GM10248 (cell line): ENCODE measurements around the gene C5.
"Not testable (repeated sequence)": the region's sequence is repeated elsewhere in the genome, so short reads cannot be mapped to it uniquely, and the experiment has no call there.

Experiments used
- CTCF ChIA-PET: fragments of 300-600 bp; sonication (Branson Sonifier 250); formaldehyde crosslinking; extraction: SDS; loops from one replicate; lab custom pipeline; 2021; ENCODE audit warnings: antibody characterized with exemption; lab: Yijun Ruan, JAX
- POLR2A ChIA-PET: fragments of 350-650 bp; sonication (Branson Sonifier 250); formaldehyde crosslinking; extraction: SDS; loops from one replicate; lab custom pipeline; 2020; ENCODE audit warnings: antibody characterized with exemption; lab: Yijun Ruan, JAX
- DNase-seq: peaks from one replicate; pipeline ENCODE4 v3.0.0; 2012; ENCODE audit errors: extremely low spot score
- CTCF ChIP-seq: IDR thresholded peaks from 2 replicates; pipeline ENCODE4 v1.5.1; 2012; ENCODE audit warnings: mild to moderate bottlenecking, low read depth; ENCODE audit errors: extremely low read depth, missing control alignments, control extremely low read depth

The C5 gene

GRCh38 chr9:121050128-121050988 lies at the start of gene C5:
C5 (minus strand) TSS chr9:121050275; CDS start chr9:121050246, 29 bp downstream.
- no peak for DNase-seq
- CTCF ChIA-PET, result interaction anchor here (0.8 to 7.4 kb wide), 6 partner anchors 10 to 294 kb away, joined by 3 to 56 read pairs (median 4); no protein-coding TSS in a partner anchor
- no peak for TF ChIP-seq CTCF

GRCh38 chr9:121098567-121099198 lies 48.6 kb upstream of the C5 start:
- ChIA-PET CTCF (interaction anchor here (0.9 to 1.5 kb wide), 2 partner anchors 17 to 71 kb away, joined by 3 read pairs; no protein-coding TSS in a partner anchor), POLR2A (no interaction called here)
- peak; percentile 23 for DNase-seq
- TF ChIP-seq CTCF, result no peak

More at GRCh38 chr9:121050128-121050988, at the start of gene C5:
- POLR2A ChIA-PET, result no interaction called here

DNA sequence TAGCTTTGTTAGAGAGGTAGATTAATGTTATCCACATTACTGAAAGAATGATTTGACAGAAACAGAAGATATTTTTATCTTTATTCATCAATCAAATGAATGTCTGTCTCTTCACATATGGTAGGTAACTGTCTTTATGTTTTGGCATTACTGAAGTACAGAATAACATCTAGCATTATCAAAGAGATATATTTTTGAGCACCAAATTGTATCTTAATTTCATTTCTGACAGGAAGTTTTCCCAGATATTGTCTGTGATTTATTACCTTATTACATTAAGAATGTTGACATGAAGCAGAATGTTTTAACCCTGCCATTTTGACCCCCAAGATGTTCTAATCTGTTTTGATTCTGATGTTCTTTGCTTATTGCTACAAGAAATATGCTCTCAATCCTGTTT lies 45.0 kb upstream of the C5 start:
- CTCF ChIA-PET, result interaction anchor here (0.8 to 2.0 kb wide), 4 partner anchors 8 to 26 kb away, joined by 3 to 4 read pairs (median 3); no protein-coding TSS in a partner anchor
- no peak for DNase-seq
- POLR2A ChIA-PET, result no interaction called here
- TF ChIP-seq CTCF, result no peak

DNA sequence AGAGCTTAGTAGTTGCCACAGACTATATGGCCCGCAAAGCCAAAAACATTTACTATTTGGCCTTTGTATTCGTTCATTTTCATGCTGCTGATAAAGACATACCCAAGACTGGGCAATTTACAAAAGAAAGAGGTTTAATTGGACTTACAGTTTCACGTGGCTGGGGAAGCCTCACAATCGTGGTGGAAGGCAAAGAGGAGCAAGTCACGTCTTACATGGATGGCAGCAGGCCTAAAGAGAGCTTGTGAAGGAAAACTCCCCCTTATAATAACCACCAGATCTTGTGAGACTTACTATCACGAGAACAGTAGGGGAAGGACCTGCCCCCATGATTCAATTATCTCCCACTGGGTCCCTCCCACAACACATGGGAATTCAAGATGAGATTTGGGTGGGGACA lies 40.7 kb upstream of the C5 start:
- POLR2A ChIA-PET, DNase-seq: not testable (repeated sequence)
- CTCF ChIA-PET, result interaction anchor here (1.0 to 1.1 kb wide), 2 partner anchors 9 to 31 kb away, joined by 3 to 4 read pairs; no protein-coding TSS in a partner anchor

DNA sequence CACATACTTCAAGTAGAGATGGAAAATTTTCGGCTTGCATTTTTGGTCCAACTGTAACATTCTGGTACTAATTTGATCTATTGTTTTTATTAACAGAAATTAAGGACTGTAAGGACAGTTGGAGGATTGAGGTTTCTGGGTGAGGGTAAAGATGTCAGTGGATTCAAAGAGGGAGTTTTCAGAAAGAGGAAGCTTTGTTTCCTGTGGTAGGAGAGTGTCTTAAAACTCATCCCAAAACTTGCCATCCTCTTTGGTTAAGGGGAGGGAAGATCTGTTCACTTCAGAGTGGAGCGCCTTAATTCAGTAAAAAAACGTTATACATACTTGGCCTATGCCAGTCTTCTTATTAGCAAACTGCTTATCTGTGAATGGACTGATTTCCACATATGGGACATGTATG lies 38.5 kb upstream of the C5 start:
- no peak for TF ChIP-seq CTCF
- DNase-seq, result no peak
- POLR2A ChIA-PET, result interaction anchor here (0.5 kb wide), 1 partner anchor 414 kb away, joined by 3 read pairs; no protein-coding TSS in a partner anchor
- CTCF ChIA-PET, result no interaction called here

DNA sequence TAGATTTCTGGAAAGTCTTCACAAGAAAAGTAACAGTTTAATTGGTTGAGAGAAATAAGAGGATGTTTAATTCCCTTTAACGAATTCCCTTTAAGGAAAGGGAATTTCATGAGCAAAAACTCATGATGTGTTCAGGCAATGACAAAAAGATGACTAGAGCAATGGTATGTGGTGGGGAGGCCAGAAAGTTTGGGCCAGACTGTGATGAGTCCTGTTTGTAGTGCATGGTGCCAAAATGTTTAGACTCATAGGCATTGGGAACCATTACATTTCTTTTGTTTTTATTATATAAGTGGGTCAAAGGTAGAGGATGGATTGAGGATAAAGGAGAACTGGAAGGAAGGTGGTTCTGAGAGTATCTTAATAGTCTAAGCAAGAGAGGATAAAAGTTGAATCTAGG lies 35.6 kb upstream of the C5 start:
- ChIA-PET POLR2A (no interaction called here), CTCF (interaction anchor here (1.0 kb wide), 1 partner anchor 10 kb away, joined by 3 read pairs; no protein-coding TSS in a partner anchor)
- no peak for DNase-seq
- no peak for TF ChIP-seq CTCF
